ENCODE measurements around the gene NAA16. TPM values are rescaled to one million over a fixed set of nuclear protein-coding genes. Genes with fewer than 3 reads are reported as not detected.

NAA16 gene
- total and polyA plus RNA-seq, 2 of the 4 experiments (the other 2 are of a cell fraction), result 6.6 to 8.8 TPM

- peaks cover 15 to 65% of the 10 kb centered on the region in 2 experiments for H3K79me1 ChIP-seq (ENCODE audit: low read depth in 1 of 2, low read length in 2 of 2)
- no peak for DNase-seq
- no peaks in the 10 kb centered on the region for H3K27me3 ChIP-seq (ENCODE audit: control insufficient read depth, insufficient read depth, low read length)
- H4K91ac ChIP-seq (ENCODE audit: insufficient read depth, low read depth, low read length), result no peak overlapping the region
- no peak for ATAC-seq (ENCODE audit: low read depth)
- no peak overlapping the region for H4K5ac ChIP-seq (ENCODE audit: low read depth, low read length)
- peaks cover 10% of the 10 kb centered on the region for H3K9me1 ChIP-seq (ENCODE audit: insufficient read depth, low read length)
- no peak overlapping the region for H3K18ac ChIP-seq (ENCODE audit: low read depth, low read length)
- H3K4me3 ChIP-seq (ENCODE audit: insufficient read depth, low read depth, low read length), result no peak overlapping the region
- in situ Hi-C loops (cut with MboI; ENCODE audit: low sequenced_read_pairs) (loop anchor here (25.0 kb wide), 1 partner anchor 230 kb away; no protein-coding TSS in a partner anchor), dilution Hi-C loops (cut with HindIII; ENCODE audit: low sequenced_read_pairs, unreplicated experiment) (no loop called here), intact Hi-C loops (cut with micrococcal nuclease) (no loop called here)
- H2BK120ac ChIP-seq (ENCODE audit: low read depth, low read length), result no peak overlapping the region
- H3K9me3 ChIP-seq (ENCODE audit: control insufficient read depth, insufficient read depth, low read length), result no peaks in the 10 kb centered on the region
- H2AK5ac ChIP-seq (ENCODE audit: low read depth, low read length), result no peak overlapping the region
- H2BK20ac ChIP-seq (ENCODE audit: low read depth, low read length), result no peak overlapping the region
- peaks cover 4% of the 10 kb centered on the region; the same call in 1 of the 2 replicates for H3K36me3 ChIP-seq (ENCODE audit: control insufficient read depth, insufficient read depth, low read length)
- H2BK5ac ChIP-seq (ENCODE audit: low read depth, low read length, poor library complexity, severe bottlenecking), result no peak overlapping the region
- POLR2A ChIA-PET (ENCODE audit: unreplicated experiment), result no interaction called here
- H3K4me1 ChIP-seq (ENCODE audit: control insufficient read depth, insufficient read depth, low read length), result peaks cover 12% of the 10 kb centered on the region
- no peak overlapping the region; a peak in 1 of 4 replicates for H4K8ac ChIP-seq (ENCODE audit: low read depth in 2 of 2, low read length in 2 of 2)
- H3K14ac ChIP-seq (replicated peaks; ENCODE audit: low read depth, low read length), result no peak overlapping the region
- H3K27ac ChIP-seq (ENCODE audit: insufficient read depth, low read length), result no peak overlapping the region
- WGBS, 2 experiments (ENCODE audit: extremely low coverage in 2 of 2, insufficient read length in 1 of 2), result no CpG with 5 or more reads among the region's 1 CpG
- no peak overlapping the region for H2AK9ac ChIP-seq (replicated peaks; ENCODE audit: low read depth, low read length, poor library complexity)
- H3K56ac ChIP-seq (ENCODE audit: extremely low read depth, insufficient read depth, low read length), result no peak overlapping the region
- H2AFZ ChIP-seq (replicated peaks; ENCODE audit: low read length, poor library complexity), result no peak overlapping the region
- H2BK15ac ChIP-seq (ENCODE audit: low read depth, low read length), result no peak overlapping the region
- no peak for TF ChIP-seq NFE2L2 (IDR thresholded peaks at IDR 0.05; ENCODE audit: low read depth, low read length)
- CTCF ChIA-PET, result no interaction called here
- no TSS peak for BruUV-seq (replicated peaks)
- H3K4me2 ChIP-seq (ENCODE audit: low read depth, low read length), result no peak overlapping the region
- no peak overlapping the region for H3K23ac ChIP-seq (ENCODE audit: low read depth, low read length)
- no peak overlapping the region for H3K9ac ChIP-seq (ENCODE audit: low read depth, low read length)
- no peak overlapping the region for H3K4ac ChIP-seq (ENCODE audit: low read depth, low read length)
- H4K20me1 ChIP-seq (ENCODE audit: insufficient read depth, low read length), result peaks cover 28% of the 10 kb centered on the region
Observed at GRCh38 chr13:41317243-41317642, 6.2 kb downstream of the NAA16 start.

Data from IMR-90 (cell line).